ENCODE data around the gene PIK3CA. TPM values are rescaled to one million over a fixed set of nuclear protein-coding genes. Genes with fewer than 3 reads are reported as not detected.

PIK3CA gene
- total RNA-seq, 2 experiments from 2014 or later = 57.1 to 63.1 TPM

GRCh38 chr3:179177611-179178010, 29.5 kb downstream of the PIK3CA start:
- Mint-ChIP-seq H3K27ac (no peak overlapping the region), H3K36me3 (ENCODE audit: low read depth) (no peaks in the 10 kb centered on the region), H3K9me3 (no peaks in the 10 kb centered on the region), H3K4me3 (no peak overlapping the region), H3K4me1 (ENCODE audit: low read depth) (peaks cover 32% of the 10 kb centered on the region), H3K27me3 (no peaks in the 10 kb centered on the region)
- Histone ChIP-seq H3K27me3 (ENCODE audit: control insufficient read depth in 1 of 2, insufficient read depth in 2 of 2, low read length in 2 of 2) (no peaks in the 10 kb centered on the region), H3K4me3 (ENCODE audit: low read length) (no peak overlapping the region), H3K36me3 (ENCODE audit: insufficient read depth, low read length) (no peaks in the 10 kb centered on the region), H3K9me3 (ENCODE audit: control insufficient read depth in 1 of 2, insufficient read depth in 1 of 2, low read length in 2 of 2) (no peaks in the 10 kb centered on the region), H3K4me1 (ENCODE audit: insufficient read depth, low read length) (peaks cover 6% of the 10 kb centered on the region), H3K27ac (ENCODE audit: low read depth in 1 of 2, low read length in 2 of 2) (no peak overlapping the region)
- TF ChIP-seq CTCF (IDR thresholded peaks at IDR 0.05) = no peak
- ATAC-seq (ENCODE audit: poor library complexity) (no peak), DNase-seq (no peak)
- intact Hi-C loops (cut with DNase I, micrococcal nuclease) = no loop called here
- ChIA-PET CTCF (interaction anchor here (0.7 kb wide), 1 partner anchor 53 kb away, joined by 3 read pairs; no protein-coding TSS in a partner anchor), POLR2A (no interaction called here)

- H3K27ac Mint-ChIP-seq = no peak overlapping the region
- no peak overlapping the region for H3K4me3 ChIP-seq (ENCODE audit: low read length)
- ATAC-seq (ENCODE audit: poor library complexity) (no peak), DNase-seq (no peak)
- intact Hi-C loops (cut with DNase I, micrococcal nuclease) = no loop called here
- H3K27me3 Mint-ChIP-seq = no peaks in the 10 kb centered on the region
- no peaks in the 10 kb centered on the region for H3K36me3 Mint-ChIP-seq (ENCODE audit: low read depth)
- no peaks in the 10 kb centered on the region for H3K27me3 ChIP-seq (ENCODE audit: control insufficient read depth in 1 of 2, insufficient read depth in 2 of 2, low read length in 2 of 2)
- no peak overlapping the region for H3K27ac ChIP-seq (ENCODE audit: low read depth in 1 of 2, low read length in 2 of 2)
- no peaks in the 10 kb centered on the region for H3K9me3 Mint-ChIP-seq
- TF ChIP-seq CTCF (IDR thresholded peaks at IDR 0.05) = no peak
- no peaks in the 10 kb centered on the region for H3K9me3 ChIP-seq (ENCODE audit: control insufficient read depth in 1 of 2, insufficient read depth in 1 of 2, low read length in 2 of 2)
- H3K36me3 ChIP-seq (ENCODE audit: insufficient read depth, low read length) = no peaks in the 10 kb centered on the region
- ChIA-PET CTCF (no interaction called here), POLR2A (no interaction called here)
- H3K4me1 Mint-ChIP-seq (ENCODE audit: low read depth) = peaks cover 45% of the 10 kb centered on the region
- no peak overlapping the region for H3K4me3 Mint-ChIP-seq
- peaks cover 5% of the 10 kb centered on the region for H3K4me1 ChIP-seq (ENCODE audit: insufficient read depth, low read length)
Measured at GRCh38 chr3:179179256-179179655, 31.1 kb downstream of the PIK3CA start.

GRCh38 chr3:179179979-179180759, 32.0 kb downstream of the PIK3CA start:
- CTCF ChIA-PET = no interaction called here
- DNase-seq (peak in 2 of 14 experiments; percentile 8 to 18), ATAC-seq (ENCODE audit: poor library complexity) (peak; percentile 56)
- intact Hi-C loops (cut with DNase I, micrococcal nuclease) = no loop called here
- H3K27me3 Mint-ChIP-seq = no peaks in the 10 kb centered on the region
- no peak for TF ChIP-seq CTCF (IDR thresholded peaks at IDR 0.05)
- no peak overlapping the region for H3K4me3 Mint-ChIP-seq
- H3K27ac Mint-ChIP-seq = no peak overlapping the region
- Histone ChIP-seq H3K27ac (ENCODE audit: low read depth in 1 of 2, low read length in 2 of 2) (no peak overlapping the region), H3K27me3 (ENCODE audit: control insufficient read depth in 1 of 2, insufficient read depth in 2 of 2, low read length in 2 of 2) (no peaks in the 10 kb centered on the region), H3K9me3 (ENCODE audit: control insufficient read depth in 1 of 2, insufficient read depth in 1 of 2, low read length in 2 of 2) (no peaks in the 10 kb centered on the region), H3K36me3 (ENCODE audit: insufficient read depth, low read length) (no peaks in the 10 kb centered on the region), H3K4me1 (ENCODE audit: insufficient read depth, low read length) (peaks cover 3% of the 10 kb centered on the region), H3K4me3 (ENCODE audit: low read length) (no peak overlapping the region)
- H3K4me1 Mint-ChIP-seq (ENCODE audit: low read depth) = peaks cover 45% of the 10 kb centered on the region
- POLR2A ChIA-PET = interaction anchor here (1.2 kb wide), 1 partner anchor 31 kb away, joined by 5 read pairs; no protein-coding TSS in a partner anchor
- H3K9me3 Mint-ChIP-seq = no peaks in the 10 kb centered on the region
- H3K36me3 Mint-ChIP-seq (ENCODE audit: low read depth) = no peaks in the 10 kb centered on the region

Data from CD4-positive, alpha-beta T cell (primary cell).